Stimulated activated CD4-positive, alpha-beta T cell treated with anti-CD3 and anti-CD28 coated beads, TNF-alpha, amount 100 ng/mL, for 24 hours (primary cell): Measurements from ENCODE around the gene KLB.

Source experiments
- DNase-seq, 3 experiments: peaks; one replicate each; pipeline ENCODE4 v3.0.0-alpha.2; 2020; ENCODE audit warnings: low read depth in 3 of 3

The KLB gene

DNA sequence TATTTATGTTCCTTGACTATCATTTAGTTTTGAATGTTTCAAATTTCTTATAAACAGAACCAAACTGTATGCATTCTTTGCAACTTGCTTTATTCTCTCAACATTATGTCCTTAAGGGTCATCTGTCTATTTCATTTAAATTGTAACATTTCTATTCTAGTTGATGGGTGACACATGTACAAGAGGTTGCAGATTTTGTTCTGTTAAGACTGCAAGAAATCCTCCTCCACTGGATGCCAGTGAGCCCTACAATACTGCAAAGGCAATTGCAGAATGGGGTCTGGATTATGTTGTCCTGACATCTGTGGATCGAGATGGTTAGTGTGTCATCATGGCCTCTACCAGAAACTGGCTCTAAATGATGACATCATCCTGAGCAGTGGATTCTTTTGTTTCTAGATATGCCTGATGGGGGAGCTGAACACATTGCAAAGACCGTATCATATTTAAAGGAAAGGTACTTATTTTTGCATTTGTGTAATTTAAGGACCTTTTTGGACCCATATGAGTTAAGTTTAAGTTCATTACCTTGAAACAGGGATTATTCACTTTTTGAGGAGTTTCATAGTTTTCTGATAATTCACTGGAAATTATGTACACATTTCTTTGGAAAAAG is 58.3 kb downstream of the KLB start:
- no peak for DNase-seq

DNA sequence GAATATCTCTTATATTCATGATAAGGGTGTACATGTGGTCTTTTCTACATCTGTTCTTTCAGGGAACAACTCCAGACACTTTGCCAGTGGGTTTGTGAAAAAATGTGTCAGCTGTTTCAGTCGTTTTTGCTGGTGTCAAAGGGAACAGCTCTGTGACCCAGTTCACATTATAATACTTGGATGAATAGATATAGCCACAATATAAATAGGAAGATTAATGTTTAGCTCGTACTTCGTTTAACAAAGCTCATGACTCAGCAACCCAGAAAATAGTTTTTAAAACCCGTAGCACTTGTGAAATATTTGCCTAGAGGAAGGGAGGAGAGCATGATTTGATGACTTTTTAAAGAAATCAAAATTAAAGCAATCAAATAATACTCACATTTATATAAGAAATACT is 60.0 kb downstream of the KLB start:
- DNase-seq, result no peak

DNA sequence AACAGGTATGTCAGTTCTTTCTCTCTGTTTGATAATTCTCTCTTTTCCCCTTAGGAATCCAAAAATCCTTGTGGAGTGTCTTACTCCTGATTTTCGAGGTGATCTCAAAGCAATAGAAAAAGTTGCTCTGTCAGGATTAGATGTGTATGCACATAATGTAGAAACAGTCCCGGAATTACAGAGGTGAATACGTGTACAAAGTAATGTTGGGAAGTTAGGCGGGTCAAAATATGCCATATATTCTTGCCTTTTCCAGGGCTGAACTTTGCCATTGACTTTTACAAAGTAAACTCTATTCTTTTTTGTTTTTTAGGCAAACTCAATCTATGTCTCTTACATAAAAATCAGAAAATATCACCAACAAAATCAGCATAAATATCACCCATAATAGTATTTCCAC is 60.7 kb downstream of the KLB start:
- no peak for DNase-seq

DNA sequence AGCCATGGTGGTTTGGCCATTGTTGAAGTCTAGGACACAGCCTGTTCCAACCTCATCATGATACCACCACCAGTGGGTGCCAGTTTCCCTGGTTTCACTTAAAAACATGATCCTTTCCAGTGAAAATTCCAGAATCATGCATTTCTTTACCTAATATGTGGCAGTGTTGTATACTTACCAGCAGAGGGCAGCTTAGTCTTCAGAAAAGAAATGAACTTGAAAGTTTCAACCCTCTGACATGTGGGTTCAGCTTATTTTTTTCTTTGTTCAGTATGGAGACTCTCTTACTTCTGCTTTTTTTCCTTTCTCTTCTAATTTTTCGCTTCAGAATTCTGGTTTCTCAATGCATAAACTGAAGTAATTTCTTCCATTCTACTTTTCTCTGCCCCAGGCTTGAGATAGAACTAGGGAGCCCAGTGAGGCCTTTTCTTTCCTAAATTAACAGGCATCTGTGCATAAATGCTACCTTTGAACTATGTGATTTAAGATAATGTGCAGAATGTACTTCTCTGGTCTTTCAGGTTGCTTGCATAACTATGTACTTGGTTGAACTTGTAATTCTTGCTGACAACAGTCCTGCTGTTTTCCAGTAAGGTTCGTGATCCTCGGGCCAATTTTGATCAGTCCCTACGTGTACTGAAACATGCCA is 62.8 kb downstream of the KLB start:
- no peak for DNase-seq

DNA sequence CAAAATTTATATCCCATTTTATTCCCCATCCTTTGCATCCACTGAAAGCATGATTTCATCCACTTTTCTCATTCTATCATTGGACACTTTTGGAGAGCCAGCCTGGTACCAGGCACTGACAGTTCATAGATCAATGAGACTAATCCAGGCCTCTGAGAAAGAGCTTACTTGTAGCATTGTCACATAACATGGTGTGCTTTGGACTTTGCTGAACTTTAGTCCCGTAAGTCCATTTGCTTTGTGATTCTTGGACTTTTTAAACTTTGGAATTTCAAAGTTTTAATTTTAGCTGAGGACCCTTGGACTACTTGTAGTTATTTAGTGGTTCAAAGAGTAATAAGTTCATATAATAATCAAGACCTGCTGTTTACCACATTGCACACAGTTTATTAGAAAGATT is 63.7 kb downstream of the KLB start:
- DNase-seq, result no peak

DNA sequence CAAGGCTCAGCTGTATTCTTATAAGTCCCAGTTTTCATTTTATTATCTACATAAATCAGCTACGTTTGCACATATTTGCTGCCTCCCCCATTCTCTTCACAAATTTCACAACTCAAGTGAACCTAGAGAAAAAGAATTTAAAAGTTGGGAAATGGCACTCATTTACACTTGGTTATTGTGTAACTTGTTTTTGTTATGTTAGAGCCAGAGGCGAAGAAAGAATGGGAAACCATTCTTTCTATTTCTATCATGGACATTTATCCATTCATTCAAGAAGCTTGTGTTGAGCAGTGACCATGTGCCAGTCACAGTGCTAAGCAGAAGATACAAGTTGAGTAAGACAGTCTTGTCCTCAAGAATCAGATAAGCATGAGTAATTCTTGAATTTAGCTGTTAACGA is 65.7 kb downstream of the KLB start:
- DNase-seq, result no peak

DNA sequence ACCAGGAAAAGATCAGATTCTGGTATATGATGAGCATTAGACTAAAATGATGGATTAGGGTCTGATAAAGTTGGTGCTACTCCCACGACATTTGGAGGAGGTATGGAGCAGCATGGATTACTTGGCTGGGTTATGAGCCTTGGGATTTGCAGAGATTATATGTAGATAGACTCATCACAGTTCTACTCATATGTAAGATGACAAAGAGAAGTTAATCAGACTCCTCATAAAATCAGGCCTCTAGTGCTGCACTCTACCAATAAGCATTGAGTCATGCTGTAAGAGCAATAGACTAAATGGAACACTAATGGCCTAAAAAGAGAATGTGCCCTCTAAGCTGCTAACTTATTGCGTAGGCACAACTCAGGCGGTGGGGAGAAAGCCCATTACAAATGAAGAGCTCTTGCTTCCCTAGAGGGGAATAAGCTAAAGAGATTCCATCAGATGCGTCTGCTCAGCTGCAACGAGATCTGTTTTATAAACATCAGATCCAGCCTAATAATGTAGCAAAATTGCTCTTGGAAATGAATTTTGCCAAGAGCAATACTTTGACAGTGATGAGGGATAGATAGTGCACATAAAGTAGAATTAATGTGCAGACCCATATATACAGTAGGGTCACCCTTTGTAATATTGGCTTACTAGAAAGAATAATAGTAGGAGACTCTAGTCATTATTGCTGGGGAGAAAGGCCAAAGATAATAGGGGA is 69.6 kb downstream of the KLB start:
- no peak for DNase-seq

DNA sequence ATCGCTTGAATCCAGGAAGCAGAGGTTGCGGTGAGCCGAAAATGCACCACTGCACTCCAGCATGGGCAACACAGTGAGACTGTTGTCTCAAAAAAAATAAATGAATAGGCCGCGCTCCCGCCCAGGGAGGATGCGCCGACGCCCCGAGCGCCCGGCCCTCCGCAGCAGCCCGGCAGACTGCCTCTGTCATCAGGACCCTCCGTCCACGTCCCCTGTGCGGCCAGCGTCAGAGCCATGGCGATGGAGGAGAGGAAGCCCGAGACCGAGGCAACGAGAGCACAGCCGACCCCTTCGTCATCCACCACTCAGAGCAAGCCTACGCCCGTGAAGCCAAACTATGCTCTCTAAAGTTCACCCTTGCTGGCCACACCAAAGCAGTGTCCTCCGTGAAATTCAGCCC is 73.5 kb downstream of the KLB start:
- no peak for DNase-seq

DNA sequence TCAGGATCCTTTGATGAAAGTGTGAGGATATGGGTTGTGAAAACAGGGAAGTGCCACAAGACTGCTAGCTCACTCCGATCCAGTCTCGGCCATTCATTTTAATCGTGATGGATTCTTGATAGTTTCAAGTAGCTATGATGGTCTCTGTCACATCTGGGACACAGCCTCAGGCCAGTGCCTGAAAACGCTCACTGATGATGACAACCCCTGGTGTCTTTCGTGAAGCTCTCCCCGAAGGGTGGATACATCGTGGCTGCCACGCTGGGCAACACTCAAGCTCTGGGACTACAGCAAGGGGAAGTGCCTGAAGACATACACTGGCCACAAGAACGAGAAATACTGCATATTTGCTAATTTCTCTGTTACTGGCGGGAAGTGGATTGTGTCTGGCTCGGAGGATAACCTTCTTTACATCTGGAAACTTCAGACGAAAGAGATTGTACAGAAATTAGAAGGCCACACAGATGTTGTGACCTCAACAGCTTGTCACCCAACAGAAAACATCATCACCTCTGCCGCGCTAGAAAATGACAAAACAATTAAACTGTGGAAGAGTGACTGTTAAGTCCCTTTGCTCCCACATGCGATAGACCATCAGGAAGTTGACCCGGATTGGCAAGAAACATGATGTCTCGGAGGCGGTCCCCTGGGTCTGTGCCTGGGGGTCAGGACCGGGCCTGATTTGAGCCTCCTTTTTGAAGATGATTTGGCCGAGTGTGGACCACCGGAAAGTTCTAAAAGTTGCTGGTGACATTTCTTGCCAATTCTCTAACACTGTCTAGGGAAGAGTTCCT is 74.4 kb downstream of the KLB start:
- DNase-seq, result no peak

DNA sequence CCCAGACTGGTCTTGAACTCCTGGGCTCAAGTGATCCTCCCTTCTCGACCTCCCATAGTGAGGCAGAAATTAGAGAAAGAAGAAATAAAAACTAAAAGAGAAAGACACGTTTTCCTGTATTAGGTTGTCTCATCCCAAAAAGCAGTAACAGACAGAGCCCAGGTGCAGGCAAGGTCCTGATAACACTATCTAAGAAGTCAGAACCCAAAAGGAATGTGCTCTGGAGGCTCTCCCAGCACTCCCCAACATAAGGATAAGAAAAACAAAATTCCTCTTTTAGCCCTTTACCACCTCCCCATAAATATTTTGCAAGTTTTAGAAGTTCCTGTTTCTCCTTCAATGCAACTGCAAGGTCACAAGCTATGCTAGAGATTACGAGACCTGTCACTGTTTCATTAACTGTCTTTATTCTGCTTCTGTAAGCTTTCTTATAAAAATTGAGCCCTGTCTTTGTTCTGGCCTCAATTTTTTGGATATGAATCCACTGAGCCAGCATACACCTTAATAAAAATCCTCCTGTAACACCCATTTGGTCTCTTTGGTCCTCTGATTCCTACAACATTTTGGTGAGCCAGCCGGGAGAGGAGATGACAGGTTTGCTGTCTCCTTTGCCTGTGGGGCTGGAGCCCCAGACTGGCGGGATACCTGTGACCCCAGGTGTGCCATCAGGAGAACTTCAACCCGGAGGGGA is 78.0 kb downstream of the KLB start:
- no peak for DNase-seq

DNA sequence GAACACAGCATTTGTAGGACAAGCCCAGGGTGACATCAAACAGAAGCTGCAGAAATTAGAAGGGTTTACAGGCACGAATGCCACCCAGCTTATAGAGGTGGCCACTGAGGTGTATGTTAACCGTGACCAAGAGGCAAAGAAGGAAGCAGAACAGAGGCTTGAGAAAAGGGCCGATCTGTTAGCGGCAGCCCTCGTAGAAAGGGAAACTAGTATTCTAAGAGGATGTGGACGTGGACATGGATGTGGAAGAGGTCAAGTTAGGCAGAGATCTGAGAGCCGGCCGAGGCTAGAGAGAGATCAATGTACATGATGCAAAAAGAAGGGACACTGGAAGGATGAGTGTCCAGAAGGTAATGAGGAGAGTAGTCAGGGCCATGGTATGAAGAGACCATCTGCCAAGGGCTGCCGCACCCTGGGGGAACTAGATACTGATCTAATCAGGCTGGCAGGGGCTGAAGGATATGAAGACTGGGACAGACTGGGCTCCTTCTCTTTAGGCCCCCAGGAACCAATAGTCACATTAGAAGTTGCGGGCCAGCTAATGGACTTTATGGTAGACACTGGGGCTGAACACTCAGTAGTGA is 79.6 kb downstream of the KLB start:
- no peak for DNase-seq

DNA sequence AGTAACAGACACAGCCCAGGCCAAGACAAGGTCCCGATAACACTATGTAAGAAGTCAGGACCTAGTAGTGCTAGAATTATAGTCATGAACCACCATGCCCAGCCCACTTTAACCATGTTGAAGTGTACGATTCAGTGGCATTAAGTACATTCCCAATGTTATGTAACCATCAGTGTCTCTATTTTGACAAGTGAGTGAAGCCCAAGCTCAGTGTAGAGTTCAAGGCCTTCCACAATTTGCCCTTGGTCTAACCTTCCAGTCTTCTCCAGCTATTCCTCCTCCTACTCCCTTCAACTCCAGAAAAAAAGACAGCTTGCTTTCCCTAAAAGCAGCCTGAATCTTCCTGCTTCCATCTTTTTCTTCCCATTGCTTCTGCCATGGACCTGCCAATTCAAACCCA is 83.6 kb downstream of the KLB start:
- no peak for DNase-seq

DNA sequence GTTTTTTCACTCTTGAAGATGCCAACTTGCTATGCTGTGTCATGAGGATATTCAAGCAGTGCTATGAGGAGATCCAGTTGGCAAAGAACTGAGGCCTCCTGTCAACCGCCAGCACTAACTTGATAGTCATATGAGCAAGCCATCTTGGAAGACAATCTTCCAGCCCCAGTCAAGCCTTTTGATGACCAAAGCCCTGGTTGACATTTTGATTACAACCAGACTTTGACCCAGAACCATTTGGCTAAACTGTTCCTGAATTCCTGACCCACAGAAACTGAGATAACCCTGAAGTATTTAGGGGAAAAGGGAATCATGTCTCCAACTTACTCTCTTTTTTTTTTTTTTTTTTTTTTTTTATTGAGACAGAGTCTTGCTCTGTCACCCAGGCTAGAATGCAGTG is 87.6 kb downstream of the KLB start:
- no peak for DNase-seq

DNA sequence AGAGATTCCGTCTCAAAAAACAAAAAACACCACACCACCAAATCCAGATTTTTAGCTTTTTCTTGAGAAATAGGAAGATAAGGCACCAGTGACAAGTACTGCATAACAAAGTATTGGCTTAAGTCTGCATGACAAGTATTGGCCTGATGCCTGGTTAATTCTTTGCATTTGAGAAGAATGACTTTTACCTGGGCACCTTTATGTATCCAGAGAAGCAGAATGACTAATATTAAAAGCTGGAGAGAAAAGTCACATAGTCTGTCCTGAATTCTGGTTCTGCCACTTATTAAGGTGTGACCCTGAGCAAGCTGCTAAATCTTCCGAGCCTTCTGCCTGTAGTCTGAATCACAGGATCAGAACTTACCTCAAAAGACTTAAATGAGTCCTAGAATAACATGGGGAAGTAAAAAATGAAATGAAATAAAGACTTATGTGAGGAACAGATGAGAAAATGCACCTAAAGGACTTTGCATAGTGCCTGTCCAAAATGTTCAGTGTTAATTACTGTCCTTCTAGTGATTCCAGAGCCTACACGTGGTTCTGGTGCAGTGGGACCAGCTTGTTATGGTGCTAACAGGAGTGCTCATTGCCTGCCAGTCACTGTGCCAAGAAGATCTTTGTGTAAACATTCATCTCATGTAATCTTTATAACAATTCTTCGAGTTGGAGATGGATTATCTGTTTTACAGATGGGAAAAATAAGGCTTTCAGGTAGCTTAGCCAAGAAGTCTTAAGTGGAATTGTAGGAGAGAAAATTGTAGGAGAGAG is 88.9 kb downstream of the KLB start:
- no peak for DNase-seq

DNA sequence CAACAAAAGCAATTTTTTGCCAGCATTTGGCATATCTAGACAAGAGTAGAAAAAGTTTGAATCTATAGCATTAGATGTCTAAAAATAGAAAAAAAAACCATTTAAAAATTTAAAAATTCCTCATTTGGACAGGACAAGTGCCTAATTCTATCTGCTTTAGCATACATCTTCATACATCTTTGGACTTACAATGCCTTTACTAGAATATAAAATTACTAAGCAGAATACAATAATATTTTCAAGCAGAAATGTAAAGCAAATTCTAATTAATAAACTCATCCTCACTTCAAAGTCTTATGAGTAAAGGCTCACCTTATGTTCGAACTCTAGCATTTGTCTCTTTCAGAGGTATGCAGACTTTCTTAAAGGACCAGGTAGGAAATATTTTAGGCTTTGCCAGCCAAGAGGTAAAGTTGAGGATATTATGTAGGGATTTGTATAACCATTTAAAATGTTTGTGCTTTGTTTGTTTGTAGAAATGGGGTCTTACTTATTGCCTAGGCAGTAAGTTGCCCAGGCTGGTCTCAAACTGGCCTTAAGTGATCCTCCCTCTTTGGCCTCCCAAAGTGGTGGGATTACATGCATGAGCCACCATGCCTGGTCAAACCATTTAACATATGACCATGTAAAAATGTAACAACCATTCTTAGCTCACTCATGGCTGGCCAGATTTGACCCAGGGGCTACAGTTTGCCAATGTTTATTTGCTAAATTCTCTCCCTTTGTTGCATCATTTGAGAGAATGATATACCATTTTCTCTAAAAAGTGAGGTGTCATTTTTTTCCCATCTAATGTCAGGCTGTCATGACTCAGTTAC is 91.4 kb downstream of the KLB start:
- DNase-seq, result no peak

DNA sequence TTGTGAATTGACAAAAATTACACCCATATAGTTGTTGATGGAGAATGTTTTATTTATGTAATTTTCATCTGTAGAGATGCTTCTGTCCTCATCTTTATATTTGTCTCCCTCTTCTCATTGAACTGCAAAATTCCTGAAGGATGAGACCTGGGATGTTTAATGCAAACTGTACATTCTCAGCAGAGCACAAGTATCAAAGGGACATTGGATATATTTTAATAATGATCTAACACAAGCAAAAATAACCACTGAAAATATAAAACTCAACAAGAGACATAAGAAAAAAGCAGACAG is 91.9 kb downstream of the KLB start:
- DNase-seq, result no peak
